HG03565 (cell line): ENCODE results near the gene SINHCAF.
A peak's percentile ranks its signal among the peaks of the same experiment; 100 is the strongest.
"Not testable (repeated sequence)": the region's sequence is repeated elsewhere in the genome, so short reads cannot be mapped to it uniquely, and the experiment has no call there.

ENCODE experiments used
- ATAC-seq: cut with Tn5 transposase; IDR thresholded peaks from one replicate; pipeline ENCODE4 v1.9.1; 2021; ENCODE audit warnings: mild to moderate bottlenecking, moderate library complexity; ENCODE audit not compliant: unreplicated experiment

SINHCAF gene

GRCh38 chr12:31325877-31326631, at the start of gene SINHCAF:
TSS of gene SINHCAF (minus strand) at chr12:31326150. CDS start at chr12:31298204, 27,946 bp downstream.
- peak; percentile 39 for ATAC-seq

- not testable (repeated sequence) for ATAC-seq
Observed at GRCh38 chr12:31375422-31375821, 49.5 kb upstream of the SINHCAF start.

- ATAC-seq: no peak
Observed at GRCh38 chr12:31371256-31371620, 45.3 kb upstream of the SINHCAF start.

- ATAC-seq: no peak
Observed at GRCh38 chr12:31370531-31371255, 44.7 kb upstream of the SINHCAF start.

DNA sequence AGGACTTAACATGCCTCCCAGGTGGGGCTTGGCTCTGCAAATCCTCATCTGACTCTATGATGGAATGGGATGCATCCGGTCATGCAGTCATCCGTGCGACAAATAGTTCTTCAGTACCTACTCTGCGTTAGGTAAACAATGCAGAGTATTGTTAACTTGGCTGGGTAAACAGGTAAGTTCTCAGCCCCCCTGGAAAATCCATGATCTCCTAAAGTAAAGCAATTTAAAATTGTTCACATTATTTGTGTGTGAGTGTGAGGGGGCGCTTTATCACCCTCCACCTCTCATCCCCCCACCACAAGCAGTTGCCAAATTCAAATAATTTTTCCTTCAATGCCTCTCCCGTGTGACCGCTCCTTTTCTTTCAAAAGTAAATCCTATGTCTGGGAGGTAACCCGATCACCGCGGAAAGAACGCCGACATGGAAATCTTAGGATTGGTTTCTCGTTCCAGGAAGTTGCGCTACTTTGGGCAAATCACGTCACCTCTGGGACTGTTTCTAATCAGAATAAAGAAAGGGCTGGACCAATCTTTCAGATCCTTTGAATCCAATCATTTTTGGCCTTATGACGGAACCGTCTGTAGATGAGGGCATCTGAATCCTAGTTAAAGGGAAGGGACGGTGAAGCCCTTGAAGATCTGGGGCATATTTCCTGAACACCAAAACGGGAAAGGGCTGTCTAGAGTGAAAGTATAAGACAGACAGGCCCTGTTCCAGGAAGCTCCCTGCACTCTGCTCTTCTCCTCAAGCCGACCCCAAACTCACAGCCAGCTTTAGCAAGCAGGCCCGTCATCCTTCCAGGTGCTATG, 44.0 kb upstream of the SINHCAF start:
- no peak for ATAC-seq

DNA sequence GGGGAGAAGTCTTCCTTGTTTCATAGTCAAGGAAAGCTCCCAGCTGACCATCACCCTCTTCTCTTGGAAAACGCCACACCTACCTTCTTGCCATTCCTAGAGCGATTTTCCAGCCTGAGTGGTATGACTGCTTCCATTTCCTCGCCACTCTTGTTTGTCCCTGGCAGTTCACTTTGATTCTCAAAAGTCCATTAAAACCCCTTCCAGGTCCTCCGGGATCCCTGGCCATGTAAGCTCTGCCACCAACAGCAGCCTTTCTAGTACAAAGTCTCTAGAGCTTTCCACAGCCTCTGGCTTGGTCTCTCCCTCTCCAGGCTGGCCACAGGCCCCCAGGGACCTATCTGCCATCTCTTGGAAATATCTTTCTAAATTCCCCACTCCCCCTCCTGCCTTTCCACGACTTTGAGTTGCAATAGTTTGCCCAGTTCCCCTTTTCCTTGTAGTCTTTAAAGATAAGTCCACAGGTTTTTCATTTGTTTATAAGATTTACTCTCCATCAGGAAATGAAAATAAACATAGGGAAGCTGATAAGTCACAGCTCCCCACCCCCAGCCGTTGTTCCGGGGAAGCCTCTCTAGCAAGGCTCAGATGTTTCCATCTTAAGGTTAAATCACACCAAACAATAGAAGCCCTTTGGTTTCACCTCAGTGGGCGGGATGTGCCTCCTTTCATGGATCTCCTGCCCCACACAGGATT, 42.9 kb upstream of the SINHCAF start:
- no peak for ATAC-seq

- no peak for ATAC-seq
Observed at GRCh38 chr12:31366104-31366621, 40.2 kb upstream of the SINHCAF start.

GRCh38 chr12:31363831-31364230, 37.9 kb upstream of the SINHCAF start:
- no peak for ATAC-seq

DNA sequence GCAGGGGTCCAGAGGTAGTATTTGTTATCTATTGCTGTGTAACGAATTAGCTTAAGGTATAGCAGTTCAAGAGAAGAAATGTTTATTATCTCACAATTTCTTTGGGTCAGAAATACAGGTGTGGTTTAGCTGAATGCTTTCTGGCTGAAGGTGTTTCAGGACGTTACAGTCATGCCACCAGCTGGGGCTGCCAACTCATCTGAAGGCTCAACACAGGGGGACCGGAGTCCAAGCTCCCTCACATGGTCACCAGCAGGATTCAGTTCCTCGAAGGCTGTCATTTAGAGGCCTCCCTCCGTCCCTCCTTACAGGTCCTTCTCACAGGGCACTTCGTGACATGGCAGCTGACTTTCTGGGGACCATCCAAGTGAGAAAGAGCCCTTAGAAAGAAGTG, 37.5 kb upstream of the SINHCAF start:
- no peak for ATAC-seq

GRCh38 chr12:31362759-31363415, 36.9 kb upstream of the SINHCAF start:
- ATAC-seq: peak; percentile 62

GRCh38 chr12:31362115-31362758, 36.3 kb upstream of the SINHCAF start:
- peak; percentile 37 for ATAC-seq

GRCh38 chr12:31361730-31362114, 35.8 kb upstream of the SINHCAF start:
- no peak for ATAC-seq

DNA sequence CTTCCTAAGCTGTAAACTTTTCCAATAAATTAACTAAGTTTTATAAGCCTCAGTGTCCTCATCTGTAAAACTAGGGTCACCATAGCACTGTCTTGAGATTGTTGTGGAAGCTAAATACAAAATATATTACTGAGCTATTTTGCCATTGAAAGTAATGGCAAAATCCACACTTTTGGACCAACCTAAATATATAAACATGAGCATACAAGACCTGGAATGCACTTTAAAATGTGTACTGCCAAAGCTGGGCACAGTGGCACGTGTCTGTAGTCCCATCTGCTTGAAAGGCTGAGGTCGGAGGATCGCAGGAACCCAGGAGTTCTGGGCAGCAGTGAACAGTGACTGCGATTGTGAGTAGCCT, 29.8 kb upstream of the SINHCAF start:
- ATAC-seq: no peak

- ATAC-seq: no peak
Observed at GRCh38 chr12:31353750-31354708, 28.1 kb upstream of the SINHCAF start.

GRCh38 chr12:31346267-31346666, 20.3 kb upstream of the SINHCAF start:
- no peak for ATAC-seq

GRCh38 chr12:31343139-31343538, 17.2 kb upstream of the SINHCAF start:
- no peak for ATAC-seq

GRCh38 chr12:31342286-31342685, 16.3 kb upstream of the SINHCAF start:
- ATAC-seq: no peak

GRCh38 chr12:31339831-31340622, 14.1 kb upstream of the SINHCAF start:
- no peak for ATAC-seq
